Measurements from ENCODE around the gene FAM20B.

DNA sequence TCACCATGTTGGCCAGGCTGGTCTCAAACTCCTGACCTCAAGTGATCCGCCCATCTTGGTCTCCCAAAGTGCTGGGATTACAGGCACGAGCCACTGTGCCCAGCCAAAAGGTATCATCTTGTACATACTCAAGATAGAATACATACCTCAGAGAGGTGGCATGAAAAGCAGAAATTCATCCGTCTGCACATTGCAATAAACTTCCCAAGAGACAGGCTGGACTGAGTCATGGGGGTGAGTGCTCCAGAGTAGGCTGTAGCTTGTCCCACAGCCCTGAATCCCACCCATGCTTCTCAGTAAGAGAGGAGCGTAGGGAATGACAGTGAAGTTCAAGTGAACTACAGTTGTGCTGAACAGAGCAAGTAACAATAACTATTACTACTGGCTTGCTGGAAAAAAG is 75.9 kb downstream of the FAM20B start:
- TF ChIP-seq, protein P1, sequence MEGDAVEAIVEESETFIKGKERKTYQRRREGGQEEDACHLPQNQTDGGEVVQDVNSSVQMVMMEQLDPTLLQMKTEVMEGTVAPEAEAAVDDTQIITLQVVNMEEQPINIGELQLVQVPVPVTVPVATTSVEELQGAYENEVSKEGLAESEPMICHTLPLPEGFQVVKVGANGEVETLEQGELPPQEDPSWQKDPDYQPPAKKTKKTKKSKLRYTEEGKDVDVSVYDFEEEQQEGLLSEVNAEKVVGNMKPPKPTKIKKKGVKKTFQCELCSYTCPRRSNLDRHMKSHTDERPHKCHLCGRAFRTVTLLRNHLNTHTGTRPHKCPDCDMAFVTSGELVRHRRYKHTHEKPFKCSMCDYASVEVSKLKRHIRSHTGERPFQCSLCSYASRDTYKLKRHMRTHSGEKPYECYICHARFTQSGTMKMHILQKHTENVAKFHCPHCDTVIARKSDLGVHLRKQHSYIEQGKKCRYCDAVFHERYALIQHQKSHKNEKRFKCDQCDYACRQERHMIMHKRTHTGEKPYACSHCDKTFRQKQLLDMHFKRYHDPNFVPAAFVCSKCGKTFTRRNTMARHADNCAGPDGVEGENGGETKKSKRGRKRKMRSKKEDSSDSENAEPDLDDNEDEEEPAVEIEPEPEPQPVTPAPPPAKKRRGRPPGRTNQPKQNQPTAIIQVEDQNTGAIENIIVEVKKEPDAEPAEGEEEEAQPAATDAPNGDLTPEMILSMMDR (IDR thresholded peaks at IDR 0.05; ENCODE audit: insufficient read depth, low read length): no peak
- TF ChIP-seq POLR2AphosphoS5 (IDR thresholded peaks at IDR 0.05; ENCODE audit: low read depth) (no peak), GABPA (IDR thresholded peaks at IDR 0.05; ENCODE audit: low read depth) (no peak), SPI1 (IDR thresholded peaks at IDR 0.05; ENCODE audit: borderline replicate concordance, low read depth) (no peak)
- TF ChIP-seq, protein P2, sequence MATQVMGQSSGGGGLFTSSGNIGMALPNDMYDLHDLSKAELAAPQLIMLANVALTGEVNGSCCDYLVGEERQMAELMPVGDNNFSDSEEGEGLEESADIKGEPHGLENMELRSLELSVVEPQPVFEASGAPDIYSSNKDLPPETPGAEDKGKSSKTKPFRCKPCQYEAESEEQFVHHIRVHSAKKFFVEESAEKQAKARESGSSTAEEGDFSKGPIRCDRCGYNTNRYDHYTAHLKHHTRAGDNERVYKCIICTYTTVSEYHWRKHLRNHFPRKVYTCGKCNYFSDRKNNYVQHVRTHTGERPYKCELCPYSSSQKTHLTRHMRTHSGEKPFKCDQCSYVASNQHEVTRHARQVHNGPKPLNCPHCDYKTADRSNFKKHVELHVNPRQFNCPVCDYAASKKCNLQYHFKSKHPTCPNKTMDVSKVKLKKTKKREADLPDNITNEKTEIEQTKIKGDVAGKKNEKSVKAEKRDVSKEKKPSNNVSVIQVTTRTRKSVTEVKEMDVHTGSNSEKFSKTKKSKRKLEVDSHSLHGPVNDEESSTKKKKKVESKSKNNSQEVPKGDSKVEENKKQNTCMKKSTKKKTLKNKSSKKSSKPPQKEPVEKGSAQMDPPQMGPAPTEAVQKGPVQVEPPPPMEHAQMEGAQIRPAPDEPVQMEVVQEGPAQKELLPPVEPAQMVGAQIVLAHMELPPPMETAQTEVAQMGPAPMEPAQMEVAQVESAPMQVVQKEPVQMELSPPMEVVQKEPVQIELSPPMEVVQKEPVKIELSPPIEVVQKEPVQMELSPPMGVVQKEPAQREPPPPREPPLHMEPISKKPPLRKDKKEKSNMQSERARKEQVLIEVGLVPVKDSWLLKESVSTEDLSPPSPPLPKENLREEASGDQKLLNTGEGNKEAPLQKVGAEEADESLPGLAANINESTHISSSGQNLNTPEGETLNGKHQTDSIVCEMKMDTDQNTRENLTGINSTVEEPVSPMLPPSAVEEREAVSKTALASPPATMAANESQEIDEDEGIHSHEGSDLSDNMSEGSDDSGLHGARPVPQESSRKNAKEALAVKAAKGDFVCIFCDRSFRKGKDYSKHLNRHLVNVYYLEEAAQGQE (IDR thresholded peaks at IDR 0.05; ENCODE audit: insufficient replicate concordance, low read depth): no peak
